ENCODE measurements around the gene MAB21L2.
"Not testable (repeated sequence)": the region's sequence is repeated elsewhere in the genome, so short reads cannot be mapped to it uniquely, and the experiment has no call there.

The MAB21L2 gene
- 0 reads per million in 2 donors for total RNA-seq

DNA sequence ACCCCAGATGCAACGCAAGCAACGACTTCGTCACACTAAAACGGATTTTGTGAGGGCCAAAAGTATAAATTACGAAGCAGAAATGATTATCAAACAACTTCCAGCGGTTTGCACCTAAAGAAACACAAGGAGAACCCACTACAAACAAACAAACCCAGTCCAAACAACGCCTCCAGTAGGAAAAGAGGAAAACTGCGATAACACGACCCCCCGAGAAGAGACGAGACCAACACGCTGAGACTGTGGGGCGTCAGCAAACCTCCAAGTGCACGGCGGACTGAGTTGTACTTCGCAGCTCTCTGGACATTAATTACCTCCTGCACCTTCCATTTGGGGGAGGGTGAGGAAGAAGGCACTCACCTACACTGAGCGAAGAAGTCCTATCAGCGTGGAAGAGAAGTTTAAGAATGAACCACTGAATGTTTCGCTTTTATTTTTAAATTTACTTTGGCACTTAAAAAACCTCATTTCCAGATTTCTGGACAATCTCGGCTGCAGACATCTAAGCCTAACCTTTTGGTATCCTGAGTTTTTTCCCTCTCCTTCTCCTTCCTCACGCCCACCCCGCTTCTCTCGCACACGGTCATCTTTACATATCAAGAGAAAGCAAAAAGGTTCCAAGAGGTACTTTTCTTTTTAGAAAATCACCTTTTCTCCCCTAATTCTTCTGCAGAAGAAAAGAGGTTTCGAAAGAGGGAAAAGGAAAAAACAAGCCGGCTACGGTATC lies at the start of gene MAB21L2:
Gene MAB21L2, plus strand, starts transcription at position 6 of the 727 bp plus-strand sequence. CDS start 879 bp downstream, outside the sequence.
- no peak for DNase-seq

DNA sequence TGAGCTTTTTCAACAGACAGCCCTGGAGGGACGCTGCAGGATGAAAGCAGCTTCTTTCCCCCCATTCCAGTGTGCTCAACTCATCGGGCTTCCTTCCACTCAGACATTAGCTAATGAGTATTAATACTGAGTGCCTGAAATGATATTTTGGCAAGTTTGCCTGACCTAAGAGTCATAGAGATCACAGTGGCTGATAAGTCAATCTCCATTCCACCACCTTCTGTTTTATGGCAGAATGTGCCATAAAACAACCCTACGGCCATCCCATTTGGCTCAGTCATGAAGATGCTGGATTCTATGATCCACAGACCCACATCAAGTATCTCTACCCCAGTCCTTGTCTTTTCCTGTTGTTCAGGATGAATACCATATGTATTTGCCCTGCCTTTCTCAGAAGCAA lies 48.3 kb upstream of the MAB21L2 start:
- DNase-seq, result no peak

DNA sequence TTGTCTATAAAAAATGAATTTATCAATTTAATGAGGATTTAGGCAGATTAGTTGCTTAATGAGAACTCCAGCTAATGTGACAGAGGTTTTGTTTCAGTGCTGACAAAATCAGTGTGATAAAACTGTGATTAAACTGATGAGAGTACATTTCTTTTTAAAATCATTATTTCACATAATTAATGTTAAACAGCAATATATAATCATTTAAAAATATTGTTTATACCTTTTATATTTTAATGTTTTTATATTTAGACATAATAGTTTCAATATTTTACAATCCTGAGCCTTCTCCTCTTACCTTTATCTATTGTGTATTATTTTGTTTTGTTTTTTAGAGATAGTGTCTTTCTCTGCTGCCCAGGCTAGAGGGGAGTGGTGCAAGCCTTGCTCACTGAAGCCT lies 47.1 kb upstream of the MAB21L2 start:
- no peak for DNase-seq

DNA sequence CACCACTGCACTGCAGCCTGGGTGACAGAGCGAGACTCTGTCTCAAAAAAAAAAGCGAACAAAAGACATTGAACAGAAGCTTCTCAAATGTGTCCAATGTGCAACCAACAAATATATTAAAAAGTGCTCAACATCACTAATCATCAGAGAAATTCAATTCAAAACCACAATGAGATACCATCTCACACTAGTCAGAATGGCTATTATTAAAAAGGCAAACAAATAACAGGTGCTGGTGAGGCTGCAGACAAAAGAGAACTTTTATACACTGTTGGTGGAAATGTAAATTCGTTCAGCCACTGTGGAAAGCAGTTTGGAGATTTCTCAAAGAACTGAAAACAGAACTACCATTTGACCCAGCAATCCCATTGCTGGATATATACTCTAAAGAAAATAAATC lies 44.0 kb upstream of the MAB21L2 start:
- not testable (repeated sequence) for DNase-seq

DNA sequence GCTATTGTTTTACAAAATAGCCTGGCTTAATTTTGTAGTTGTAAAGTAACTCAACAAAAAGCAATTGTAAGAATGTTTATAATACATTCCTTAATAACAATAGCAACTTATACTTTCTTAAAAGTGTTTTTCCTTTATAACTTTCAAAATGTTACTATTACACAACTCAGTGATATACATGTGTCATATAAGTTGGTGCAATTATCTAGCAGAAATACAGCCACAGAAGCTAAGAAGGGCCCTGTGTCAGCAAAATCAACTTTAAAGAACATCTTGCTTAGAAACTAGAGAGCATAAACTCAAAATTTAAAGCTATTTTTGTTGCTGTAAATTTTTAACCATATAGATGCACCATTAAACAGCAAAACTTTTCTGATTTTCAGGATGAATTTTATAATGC lies 41.4 kb upstream of the MAB21L2 start:
- DNase-seq, result no peak

DNA sequence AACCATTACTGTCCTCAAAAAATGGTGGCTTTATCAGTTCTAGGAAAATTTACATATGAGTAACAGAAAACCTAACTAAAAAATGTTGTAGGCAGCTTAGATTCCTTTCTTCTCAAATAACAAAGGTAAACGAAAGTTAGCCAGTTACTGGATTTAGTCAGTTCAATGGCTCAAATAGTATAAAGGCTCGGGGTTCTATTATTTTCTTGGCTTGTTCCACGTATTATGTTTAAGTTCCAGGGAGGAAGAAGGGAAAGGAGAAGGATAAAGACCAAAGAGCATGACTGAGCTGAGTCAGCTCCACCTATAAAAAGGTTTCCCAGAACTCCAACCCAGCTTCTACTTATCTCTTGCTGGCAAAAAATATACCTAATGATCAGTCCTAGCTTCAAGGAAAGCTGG lies 41.0 kb upstream of the MAB21L2 start:
- DNase-seq, result no peak

DNA sequence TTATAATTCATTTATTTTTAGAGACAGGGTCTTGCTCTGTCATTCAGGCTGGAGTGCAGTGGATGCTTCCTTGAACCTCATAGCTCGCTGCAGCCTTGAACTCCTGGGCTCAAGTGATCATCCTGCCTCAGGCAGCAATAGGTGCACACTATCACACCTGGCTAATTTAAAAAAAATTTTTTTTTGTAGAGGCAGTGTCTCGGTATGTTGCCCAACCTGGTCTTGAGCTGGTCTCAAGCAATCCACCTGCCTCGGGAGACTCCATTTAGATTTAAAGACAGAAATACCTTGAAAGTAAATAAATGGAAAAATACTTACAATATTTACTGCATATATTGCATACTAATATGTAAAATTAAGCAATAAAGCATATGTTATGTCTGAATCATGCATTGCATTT lies 40.3 kb upstream of the MAB21L2 start:
- DNase-seq, result no peak

DNA sequence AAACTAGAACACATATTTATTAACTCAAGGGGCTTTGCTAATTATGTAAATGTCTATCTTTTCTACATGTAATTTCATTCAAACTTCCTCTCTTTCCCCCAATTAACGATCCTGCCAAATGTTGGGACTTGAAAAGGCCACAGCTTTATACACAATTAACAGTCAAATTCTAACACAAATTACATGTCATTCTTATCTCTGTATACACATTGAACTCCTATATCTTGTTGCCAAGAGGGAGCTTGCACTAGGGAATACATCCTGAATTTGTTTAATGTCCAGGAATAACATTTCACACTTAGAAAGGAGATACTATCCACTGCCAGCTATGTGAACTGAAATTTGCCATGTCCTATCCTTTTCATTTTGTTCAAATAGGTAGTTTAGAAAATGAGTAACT lies 38.9 kb upstream of the MAB21L2 start:
- no peak for DNase-seq

DNA sequence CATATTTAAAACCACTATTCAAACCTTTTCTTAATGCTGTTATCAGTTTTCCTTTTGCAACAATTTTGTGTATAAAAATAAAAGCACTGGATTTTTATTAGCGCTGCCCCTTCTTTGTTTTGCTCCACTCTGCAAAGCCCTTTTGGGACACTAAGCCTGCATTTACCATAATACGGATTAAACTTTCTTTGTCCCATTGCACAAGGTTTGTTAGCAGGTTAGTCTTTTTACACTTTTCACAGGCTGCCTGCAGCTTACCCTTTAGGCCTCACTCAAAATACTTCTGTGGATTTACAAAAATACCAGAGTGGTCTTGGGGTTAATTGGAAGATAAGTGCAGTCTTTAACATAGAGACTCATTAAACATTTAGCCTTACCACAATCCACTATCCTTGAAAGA lies 35.7 kb upstream of the MAB21L2 start:
- DNase-seq, result no peak

DNA sequence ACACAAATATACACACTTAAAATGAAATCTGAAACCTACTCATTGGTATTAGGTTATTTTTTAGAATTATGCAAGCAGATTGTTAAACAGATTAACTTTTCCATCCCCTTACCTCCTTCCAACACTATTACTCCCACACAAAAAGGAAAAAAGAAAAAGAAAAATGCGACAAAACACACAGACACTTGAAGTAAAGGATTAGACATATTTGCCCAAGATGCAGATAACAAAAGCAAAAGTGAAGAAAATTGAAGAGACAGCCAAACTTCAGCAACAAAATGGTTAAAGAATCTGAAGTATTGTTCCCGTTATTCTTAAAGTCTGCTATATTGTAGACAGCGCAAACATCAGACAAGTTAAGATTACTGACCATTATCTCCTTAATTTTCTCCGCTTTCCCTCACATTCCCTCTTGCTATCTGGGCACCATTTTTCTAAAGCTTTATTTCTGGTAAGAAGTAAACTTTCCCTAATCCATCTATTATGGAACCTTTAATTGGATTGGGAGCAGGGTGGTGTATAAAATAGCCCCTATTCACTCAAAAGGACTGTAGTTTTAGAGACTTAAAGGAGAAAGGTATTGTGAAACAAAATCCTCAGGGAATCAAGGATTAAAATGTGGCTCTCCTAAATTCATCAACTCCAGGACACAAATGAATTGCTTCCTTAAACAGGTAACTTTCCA lies 34.7 kb upstream of the MAB21L2 start:
- DNase-seq, result no peak

DNA sequence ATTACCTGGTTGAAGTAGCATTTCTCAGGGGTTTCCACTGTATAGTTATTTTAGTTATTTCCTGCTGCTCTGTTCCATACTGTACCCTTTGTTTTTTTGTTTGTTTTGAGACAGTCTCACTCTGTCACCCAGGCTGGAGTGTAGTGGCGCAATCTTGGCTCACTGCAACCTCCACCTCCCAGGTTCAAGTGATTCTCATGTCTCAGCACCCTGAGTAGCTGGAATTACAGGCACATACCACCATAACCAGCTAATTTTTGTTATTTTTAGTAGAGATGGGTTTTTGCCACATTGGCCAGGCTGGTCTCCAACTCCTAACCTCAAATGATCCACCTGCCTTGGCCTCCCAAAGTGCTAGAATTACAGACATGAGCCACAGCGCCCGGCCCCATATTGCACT lies 24.1 kb upstream of the MAB21L2 start:
- DNase-seq, result not testable (repeated sequence)

DNA sequence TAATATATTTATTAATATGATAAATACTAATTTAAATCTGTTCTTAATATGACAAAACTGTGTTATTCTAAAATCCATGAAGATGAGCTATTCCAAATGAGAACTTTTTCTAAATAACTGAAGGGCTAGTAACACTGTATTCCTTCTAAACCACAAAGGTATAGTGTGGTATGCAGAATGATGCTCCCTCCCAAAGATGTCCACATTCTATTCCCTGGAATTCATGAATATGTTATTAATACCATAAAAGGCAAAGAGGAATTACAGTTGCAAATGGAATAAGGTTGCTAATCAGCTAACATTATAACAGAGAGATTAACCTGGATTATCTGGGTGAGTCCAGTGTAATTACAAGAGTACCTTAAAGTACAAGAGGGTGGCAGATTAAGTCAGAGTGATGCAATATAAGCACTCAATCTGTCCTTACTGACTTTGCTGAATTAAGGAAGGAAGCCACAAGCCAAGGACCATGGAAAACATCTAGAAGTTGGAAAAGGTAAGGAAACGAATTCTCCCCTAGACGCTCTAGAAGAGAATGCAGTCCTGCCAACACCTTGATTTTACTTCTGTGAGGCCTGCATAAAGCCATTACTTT lies 20.7 kb upstream of the MAB21L2 start:
- DNase-seq, result no peak

DNA sequence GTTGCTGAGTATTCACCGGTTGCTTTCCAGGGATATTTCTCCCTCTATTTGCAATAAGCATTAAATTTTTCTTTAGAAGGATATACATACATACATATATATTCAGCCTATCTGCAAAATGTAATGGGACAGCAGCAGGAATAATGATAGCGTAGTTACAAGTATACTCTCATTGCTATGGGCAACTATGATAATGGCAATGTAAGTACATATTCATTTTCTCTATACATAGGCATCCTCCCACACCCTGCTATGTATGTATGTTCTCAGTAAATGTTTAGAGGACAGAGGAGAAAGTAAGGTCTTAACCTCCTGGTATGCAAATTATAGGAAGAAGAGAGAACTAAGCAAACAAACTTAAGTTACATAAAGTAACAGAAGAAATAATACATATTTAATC lies 19.7 kb upstream of the MAB21L2 start:
- DNase-seq, result no peak

DNA sequence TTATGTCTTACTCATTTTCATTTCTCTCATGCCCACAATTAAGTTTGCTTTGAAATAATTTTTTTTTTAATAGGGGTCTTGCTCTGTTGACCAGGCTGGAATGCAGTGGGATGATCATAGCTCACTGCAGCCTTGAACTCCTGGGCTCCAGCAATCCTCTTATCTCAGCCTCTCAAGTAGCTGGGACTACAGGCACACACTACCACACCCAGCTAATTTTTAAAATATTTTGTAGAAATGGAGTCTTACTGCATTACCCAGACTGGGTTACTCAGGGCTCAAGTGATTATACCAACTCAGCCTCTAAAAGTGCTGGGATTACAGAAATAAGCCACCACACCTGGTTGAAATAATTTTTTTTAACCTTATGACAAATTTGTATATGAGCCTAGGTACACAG lies 19.2 kb upstream of the MAB21L2 start:
- DNase-seq, result no peak

DNA sequence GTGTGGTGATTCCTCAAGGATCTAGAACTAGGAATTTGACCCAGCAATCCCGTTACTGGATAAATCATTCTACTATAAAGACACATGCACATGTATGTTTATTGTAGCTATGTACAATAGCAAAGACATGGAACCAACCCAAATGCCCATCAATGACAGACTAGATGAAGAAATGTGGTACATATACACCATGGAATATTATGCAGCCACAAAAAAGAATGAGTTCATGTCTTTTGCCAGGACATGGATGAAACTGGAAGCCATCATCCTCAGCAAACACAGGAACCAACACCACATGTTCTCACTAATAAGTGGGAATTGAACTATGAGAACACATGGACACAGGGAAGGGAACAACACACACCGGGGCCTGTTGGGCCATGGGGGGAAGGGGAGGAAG lies 17.0 kb upstream of the MAB21L2 start:
- DNase-seq, result not testable (repeated sequence)

DNA sequence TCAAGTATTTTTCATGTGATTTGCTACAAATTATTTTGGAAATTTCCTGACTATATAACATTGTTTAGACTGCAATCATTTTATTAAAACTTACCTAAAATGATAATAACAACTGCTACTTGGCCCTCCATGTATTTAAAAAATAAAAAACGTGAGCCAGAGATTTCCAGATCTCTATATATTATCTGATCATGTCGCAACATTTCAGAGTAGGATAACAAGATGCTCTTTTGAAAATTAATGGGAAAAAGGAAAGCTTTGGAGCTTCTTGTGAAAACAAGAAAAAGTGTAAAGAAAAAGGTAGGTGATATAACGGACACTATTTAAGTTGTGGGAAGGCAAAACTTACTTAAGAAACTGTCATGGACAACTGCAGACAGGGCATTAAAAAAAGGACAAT lies 14.9 kb upstream of the MAB21L2 start:
- DNase-seq, result no peak

DNA sequence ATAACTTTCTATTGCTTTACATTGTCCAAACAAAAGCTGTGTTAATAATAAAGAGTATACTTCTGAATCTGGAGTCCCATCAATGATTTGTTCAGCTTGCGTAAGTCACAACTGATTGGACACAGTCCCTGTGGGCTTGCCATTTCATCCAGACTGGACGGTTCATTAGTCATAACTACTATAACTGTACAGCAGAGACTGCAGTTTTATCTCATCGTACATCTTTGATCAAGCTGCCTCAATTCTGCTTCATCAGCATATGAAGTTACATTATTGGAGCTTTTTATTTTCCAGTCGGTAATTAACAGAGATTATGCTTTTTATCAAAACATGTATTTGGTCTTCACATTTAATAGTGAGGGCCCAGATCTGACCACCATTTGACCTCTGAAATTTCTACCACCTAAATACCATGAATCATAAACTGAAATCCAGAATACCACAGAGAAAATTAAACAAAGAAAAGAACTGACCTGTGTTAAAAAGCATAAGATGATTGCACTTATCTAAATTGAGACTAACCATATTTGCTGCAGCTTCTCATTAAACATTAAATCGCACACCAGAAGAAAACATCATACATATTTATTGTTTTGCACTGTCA lies 12.5 kb upstream of the MAB21L2 start:
- DNase-seq, result no peak

DNA sequence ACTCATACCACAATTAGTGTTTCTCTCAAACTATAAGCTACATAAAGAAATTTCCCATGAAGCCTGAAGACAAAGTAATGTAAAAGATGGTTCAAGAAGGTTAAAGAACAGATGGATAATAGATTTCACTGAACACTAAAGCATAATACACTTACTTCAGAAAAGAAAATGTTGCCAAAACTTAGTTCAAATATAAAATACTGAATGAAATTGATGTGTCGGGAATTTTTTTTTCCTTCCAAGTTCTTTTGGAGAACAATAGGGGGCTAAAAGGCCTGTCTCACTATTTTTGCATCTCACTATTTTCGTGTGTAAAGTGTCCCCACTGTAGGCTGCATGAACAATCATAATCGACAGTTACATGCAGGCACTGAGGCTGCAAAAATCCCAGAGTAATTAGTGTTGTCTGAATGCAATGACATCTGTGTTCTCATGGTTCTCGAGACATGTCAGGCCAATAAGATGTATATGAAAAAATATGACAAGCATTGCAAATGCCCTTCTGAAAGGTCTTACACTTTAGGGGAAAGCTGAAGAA lies 11.9 kb upstream of the MAB21L2 start:
- no peak for DNase-seq

DNA sequence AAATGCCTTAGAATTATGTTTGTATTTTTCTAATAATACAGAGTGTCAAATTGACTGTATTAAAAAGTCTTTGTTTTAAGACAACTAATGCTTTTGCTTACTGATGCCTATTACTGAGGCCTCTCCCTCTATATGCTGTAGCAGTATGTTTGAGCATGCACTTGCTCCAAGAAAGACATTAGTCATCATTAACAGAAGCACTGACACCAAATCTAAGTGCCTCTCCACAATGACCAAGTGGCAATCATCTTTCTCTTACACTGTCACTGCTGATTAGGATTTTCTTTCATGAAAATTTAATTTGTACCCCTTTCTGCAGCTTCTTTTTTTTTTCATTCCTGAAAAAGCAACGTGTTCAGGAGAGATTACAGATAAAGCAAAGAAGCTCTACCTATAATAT lies 11.1 kb upstream of the MAB21L2 start:
- DNase-seq, result no peak

DNA sequence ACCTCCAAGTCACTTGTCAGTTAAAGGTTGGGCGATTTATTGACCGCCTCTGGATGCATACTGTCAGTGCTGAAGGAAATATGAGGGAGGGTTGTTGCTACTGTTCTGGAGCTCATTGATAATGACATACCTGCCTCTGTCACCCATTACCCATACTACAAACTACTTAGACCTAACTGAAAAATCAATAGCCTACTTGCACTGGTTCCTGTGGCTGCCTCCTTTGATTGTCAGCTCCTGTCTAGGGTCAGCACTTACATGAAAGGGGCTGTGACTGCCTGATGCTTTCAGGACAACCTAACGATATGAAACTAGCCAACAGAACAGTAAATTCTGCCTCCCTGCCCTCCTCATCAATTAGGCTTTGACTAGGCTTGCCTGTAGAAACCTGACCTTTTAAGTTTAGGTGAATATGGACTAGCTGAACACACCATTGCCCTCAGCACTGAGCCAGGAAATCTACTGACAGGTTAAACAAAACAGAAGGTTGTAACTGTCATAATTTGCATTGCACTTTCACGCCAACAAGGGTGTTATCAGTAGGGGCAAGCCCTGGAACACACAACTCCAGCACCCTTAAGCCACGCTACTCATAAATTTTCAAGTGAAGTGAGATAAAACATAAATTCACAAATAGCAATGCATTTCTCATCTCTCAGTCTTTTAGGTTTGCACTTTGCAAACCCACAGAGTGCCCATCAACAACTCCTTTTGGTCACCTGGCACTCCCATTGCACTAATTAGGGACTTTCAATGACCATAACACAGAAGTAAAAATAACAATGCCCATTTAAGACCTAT lies 9.0 kb upstream of the MAB21L2 start:
- no peak for DNase-seq

DNA sequence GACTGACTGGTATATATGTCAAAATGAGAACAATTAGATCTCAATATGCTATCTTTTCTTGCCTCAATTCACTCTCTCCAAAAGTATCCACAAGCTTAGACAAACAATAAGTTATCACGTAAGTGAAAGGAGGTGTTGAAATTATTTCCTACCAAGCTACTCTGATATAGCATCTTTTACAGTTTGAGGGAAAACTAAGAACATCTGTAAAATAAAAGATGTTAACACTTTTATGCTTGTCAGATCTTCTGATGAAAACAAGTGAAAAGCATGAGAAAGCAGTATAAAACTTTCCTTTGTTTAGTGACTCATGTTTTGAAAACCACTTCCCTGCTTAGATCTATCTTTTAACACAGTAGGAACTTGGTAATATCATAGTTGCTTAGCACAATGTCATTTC lies 8.4 kb upstream of the MAB21L2 start:
- no peak for DNase-seq

DNA sequence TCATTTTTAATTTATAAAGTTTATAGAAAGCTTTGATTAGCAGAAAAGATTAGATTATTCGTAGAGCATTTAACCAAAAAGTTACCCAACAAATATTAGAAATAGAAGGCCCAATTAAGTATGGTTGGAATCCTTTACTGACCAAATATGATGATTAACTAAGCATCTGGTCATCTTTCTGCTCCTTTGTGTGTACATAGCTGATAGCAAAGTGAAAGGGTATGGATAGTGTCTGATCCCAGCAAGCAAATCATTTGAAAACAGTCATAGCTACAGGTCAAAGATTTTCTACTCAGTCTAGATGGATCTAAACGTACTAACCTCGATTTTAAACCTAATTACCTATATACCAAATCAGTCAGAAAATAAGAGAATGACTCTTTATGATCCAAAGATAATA lies 7.3 kb upstream of the MAB21L2 start:
- DNase-seq, result no peak

DNA sequence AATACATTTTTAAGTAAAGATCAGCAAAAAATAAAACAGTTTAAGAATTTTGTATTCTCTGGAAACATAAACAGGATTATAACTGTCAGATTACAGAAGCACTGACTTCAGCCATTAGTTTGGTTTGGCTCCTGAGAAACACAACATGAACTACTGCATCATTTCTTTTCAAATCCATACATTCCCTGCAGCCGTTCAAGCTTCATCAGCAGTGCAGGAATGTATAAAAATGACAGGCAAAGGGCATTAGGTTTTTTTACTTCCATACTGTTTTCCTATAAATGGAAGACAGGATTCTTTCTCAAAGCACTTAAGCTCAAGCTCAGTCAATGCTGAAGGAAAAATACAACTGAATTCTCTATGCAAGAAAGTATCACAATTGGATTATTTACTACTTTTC lies 4.2 kb upstream of the MAB21L2 start:
- no peak for DNase-seq
